Fibroblast of the aortic adventitia (primary cell): ENCODE data around the gene LYZL6. TPM values are rescaled to one million over a fixed set of nuclear protein-coding genes. Genes with fewer than 3 reads are reported as not detected.
A peak's percentile ranks its signal among the peaks of the same experiment; 100 is the strongest.

ENCODE experiments used
- DNase-seq: peaks from one replicate; pipeline ENCODE4 v3.0.0-alpha.2; 2010; ENCODE audit warnings: low read depth
- H3K4me3 ChIP-seq: 2 replicates; pipeline ENCODE4 v1.5.1; 2011; ENCODE audit warnings: low read depth, mild to moderate bottlenecking, control low read depth, low read length, moderate library complexity
- CTCF ChIP-seq: IDR thresholded peaks from 2 replicates; pipeline ENCODE4 v1.5.1; 2011; ENCODE audit warnings: mild to moderate bottlenecking, low read length, control low read depth, inconsistent platforms; ENCODE audit not compliant: insufficient read depth
- small RNA-seq: library from RNA; depleted of rRNA; stranded (forward); fragments of <200 nt; gene quantifications from one replicate; pipeline ENCODE3, GENCODE V24; 2012
- total RNA-seq: library from RNA; depleted of rRNA; stranded (reverse); fragments of >200 nt; gene quantifications from 2 replicates; pipeline ENCODE4 v1.2.3, GENCODE V29; 2012; ENCODE audit warnings: low replicate concordance

LYZL6 gene
- total RNA-seq, 1 donor, result not detected

DNA sequence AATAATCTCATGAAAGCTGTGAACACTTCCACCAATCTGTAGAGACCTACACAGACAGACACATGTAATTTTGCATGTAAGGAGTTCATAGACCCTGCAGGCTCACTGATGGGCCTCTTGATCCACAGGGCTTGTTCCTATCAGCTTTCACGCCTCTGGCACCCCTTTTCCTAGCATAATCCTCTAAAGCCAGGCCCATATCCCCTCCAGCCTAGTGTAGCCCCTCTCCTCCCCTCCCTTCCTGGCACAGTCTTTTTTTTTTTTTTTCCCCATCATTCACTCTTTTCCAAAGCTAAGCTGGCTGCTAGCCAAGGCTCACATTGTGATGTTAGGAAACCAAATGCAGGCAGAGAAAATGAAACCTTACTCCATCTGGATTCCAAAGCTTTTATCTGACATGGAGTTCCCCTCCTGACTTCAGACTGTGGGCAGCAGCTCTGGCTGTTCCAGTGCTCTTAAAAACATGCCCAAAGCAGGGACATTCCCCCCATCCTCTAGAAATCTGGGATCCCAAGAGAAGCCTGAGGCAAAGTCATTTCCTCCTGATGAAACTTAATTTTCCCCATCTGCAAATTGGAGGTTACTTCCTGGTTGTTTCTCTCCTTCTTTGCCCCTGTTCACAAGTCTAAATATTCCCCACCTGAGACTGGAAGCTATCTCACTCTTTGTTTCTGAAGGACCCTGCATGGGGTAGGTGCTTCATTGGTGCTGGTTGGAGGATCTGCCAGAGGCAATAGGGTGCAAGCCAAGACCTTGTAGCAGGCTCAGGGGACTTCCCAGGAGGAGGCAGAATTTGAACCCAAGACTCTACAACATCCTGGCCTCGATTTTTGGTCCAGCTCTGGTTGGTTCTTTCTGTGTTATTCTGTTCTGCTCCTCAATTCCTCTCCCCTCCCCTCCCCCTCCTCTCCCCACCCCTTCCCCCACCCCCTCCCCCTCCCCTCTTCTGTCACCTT lies 53.4 kb downstream of the LYZL6 start:
- no peak for TF ChIP-seq CTCF
- DNase-seq, result peak; percentile 83
- no peak overlapping the region for H3K4me3 ChIP-seq

DNA sequence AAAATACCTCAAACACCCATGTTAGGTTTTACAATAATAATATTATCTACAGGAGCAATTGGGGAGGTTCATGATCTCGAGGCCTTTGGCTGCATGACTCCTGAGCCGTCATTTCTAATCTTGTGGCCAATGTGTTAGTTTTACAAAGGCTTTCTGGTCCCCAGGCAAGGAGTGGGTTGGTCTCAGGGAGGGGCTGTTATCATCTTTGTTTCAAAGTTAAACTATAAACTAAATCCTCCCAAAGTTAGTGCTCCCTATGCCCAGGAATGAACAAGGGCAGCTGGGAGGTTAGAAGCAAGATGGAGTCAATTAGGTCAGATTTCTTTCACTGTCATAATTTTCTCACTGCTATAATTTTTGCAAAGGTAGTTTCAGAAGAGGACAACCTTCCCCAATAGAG lies 54.3 kb downstream of the LYZL6 start:
- no peak for DNase-seq
- TF ChIP-seq CTCF, result no peak
- H3K4me3 ChIP-seq, result no peak overlapping the region

Small RNAs within 50 kb of the gene (small RNA-seq; reads per million reads assigned to genes)
- 644 reads per million, percentile 99 among the genes with 10 or more reads in this experiment for gene RF00100

Other genes starting within 250 kb of the LYZL6 start
- gene RASL10B, start 212.1 kb downstream of the LYZL6 start, total RNA-seq, result 1.5 and 3.8 TPM in 2 replicates
- not detected in 2 replicates for gene GAS2L2, start 190.5 kb downstream of the LYZL6 start, total RNA-seq
- not detected in 2 replicates for gene C17orf50, start 182.8 kb downstream of the LYZL6 start, total RNA-seq
- gene MMP28, start 148.1 kb downstream of the LYZL6 start, total RNA-seq, result 0.09 TPM in 1 of 2 replicates, not detected in the other
- 34.7 and 74.3 TPM in 2 replicates for gene TAF15, start 134.2 kb downstream of the LYZL6 start, total RNA-seq
- 0.09 TPM in 1 of 2 replicates, not detected in the other for gene HEATR9, start 74.8 kb downstream of the LYZL6 start, total RNA-seq
- not detected in 2 replicates for gene CCL5, start 63.4 kb downstream of the LYZL6 start, total RNA-seq
- 0.45 TPM in 1 of 2 replicates, not detected in the other for gene RDM1, start 12.9 kb downstream of the LYZL6 start, total RNA-seq
- gene CCL16, start 37.8 kb upstream of the LYZL6 start, total RNA-seq, result not detected in 2 replicates
- gene CCL14, start 43.0 kb upstream of the LYZL6 start, total RNA-seq, result not detected in 2 replicates
- gene CCL15, start 57.8 kb upstream of the LYZL6 start, total RNA-seq, result not detected in 2 replicates
- gene CCL23, start 74.3 kb upstream of the LYZL6 start, total RNA-seq, result not detected in 2 replicates
- gene CCL18, start 120.6 kb upstream of the LYZL6 start, total RNA-seq, result not detected in 2 replicates
- gene CCL3, start 146.4 kb upstream of the LYZL6 start, total RNA-seq, result 0.18 TPM in 1 of 2 replicates, not detected in the other
- not detected in 2 replicates for gene CCL4, start 160.1 kb upstream of the LYZL6 start, total RNA-seq
- 0.36 and 3.5 TPM in 2 replicates for gene TBC1D3B, start 232.9 kb upstream of the LYZL6 start, total RNA-seq